ENCODE data around the gene CNGA3. TPM values are rescaled to one million over a fixed set of nuclear protein-coding genes. Genes with fewer than 3 reads are reported as not detected.

The CNGA3 gene
- total RNA-seq, 1 experiment from 2014 or later, result not detected

DNA sequence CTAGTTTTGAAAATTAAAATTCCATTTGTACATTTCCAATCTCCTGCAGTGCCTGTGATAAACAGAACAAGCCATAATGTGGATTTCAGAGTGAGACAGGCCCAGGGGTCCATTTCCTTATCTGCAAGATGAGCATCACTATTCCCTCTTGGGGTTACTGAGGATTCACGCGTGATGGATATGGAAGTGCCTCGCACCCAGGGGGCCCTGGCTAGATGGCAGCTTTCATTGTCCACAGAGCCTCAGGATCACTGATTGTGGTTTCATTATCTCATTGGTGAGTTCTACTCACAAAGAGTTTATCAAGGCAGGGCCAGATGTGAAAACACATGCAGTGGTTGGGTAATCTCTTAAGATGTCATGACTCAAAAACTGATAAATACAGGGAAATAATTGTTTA, 11.6 kb downstream of the CNGA3 start:
- ChIA-PET POLR2A (ENCODE audit: unreplicated experiment) (no interaction called here), CTCF (no interaction called here)
- Histone ChIP-seq H3K27ac (ENCODE audit: low read length) (peak overlapping the region; percentile 81), H3K27me3 (ENCODE audit: low read length) (no peaks in the 10 kb centered on the region), H3F3A (ENCODE audit: low read length, unreplicated experiment) (no peaks in the 10 kb centered on the region), H3K9me3 (ENCODE audit: low read length) (no peaks in the 10 kb centered on the region), H3K79me2 (ENCODE audit: low read length) (no peaks in the 10 kb centered on the region), H3K4me3 (ENCODE audit: low read length) (no peak overlapping the region), H2AFZ (ENCODE audit: low read length) (no peak overlapping the region), H4K20me1 (ENCODE audit: low read length) (no peaks in the 10 kb centered on the region), H3K9me2 (replicated peaks; ENCODE audit: low read length) (no peaks in the 10 kb centered on the region), H3K4me1 (ENCODE audit: insufficient read depth, low read length) (peaks cover 31% of the 10 kb centered on the region), H3K4me2 (ENCODE audit: low read length) (no peak overlapping the region; the same call in 1 of the 2 replicates), H3K9ac (ENCODE audit: low read length) (peak overlapping the region; percentile 56; the same call in 1 of the 2 replicates), H3K36me3 (ENCODE audit: low read depth, low read length) (no peaks in the 10 kb centered on the region)
- no TSS peak for BruUV-seq (replicated peaks)
- ATAC-seq (no peak), DNase-seq (no peak)
- intact Hi-C loops (cut with micrococcal nuclease), result loop anchor here (10.0 kb wide), 1 partner anchor 63 kb away; no protein-coding TSS in a partner anchor
- TF ChIP-seq EZH2 (IDR thresholded peaks at IDR 0.05; ENCODE audit: low read length, unreplicated experiment), result no peak
- TF ChIP-seq EZH2phosphoT487 (IDR thresholded peaks at IDR 0.05; ENCODE audit: borderline replicate concordance, low read length), result no peak
- TF ChIP-seq, protein P1, sequence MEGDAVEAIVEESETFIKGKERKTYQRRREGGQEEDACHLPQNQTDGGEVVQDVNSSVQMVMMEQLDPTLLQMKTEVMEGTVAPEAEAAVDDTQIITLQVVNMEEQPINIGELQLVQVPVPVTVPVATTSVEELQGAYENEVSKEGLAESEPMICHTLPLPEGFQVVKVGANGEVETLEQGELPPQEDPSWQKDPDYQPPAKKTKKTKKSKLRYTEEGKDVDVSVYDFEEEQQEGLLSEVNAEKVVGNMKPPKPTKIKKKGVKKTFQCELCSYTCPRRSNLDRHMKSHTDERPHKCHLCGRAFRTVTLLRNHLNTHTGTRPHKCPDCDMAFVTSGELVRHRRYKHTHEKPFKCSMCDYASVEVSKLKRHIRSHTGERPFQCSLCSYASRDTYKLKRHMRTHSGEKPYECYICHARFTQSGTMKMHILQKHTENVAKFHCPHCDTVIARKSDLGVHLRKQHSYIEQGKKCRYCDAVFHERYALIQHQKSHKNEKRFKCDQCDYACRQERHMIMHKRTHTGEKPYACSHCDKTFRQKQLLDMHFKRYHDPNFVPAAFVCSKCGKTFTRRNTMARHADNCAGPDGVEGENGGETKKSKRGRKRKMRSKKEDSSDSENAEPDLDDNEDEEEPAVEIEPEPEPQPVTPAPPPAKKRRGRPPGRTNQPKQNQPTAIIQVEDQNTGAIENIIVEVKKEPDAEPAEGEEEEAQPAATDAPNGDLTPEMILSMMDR (conservative IDR thresholded peaks at IDR 0.05; ENCODE audit: low read depth, low read length), result no peak

DNA sequence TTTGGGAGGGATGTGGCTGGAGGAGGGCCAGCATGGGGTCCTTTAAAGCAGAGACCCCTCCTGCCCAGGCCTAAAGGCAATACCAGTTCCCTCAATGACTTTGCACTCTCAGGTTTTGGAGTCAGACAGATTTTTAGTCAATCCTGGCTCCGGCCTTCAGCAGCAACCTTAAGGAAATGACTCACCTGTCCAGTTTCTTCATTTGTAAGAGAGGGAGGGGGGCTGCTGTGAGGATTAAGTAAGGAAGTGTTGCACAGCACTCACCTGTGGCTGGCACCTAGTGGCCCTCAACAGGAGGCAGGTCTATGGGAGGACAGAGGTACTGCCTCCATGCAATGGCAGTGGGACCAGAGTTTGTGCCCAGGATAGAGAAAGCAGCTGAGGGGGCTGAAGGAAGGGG, 13.7 kb downstream of the CNGA3 start:
- POLR2A ChIA-PET (ENCODE audit: unreplicated experiment), result no interaction called here
- intact Hi-C loops (cut with micrococcal nuclease), result loop anchor here (10.0 kb wide), 1 partner anchor 65 kb away; no protein-coding TSS in a partner anchor
- CTCF ChIA-PET, result no interaction called here
- H3K9ac ChIP-seq (ENCODE audit: low read length), result peak overlapping the region; percentile 64
- H3K4me2 ChIP-seq (ENCODE audit: low read length), result peak overlapping the region; percentile 54
- peak overlapping the region; percentile 75 for H3K27ac ChIP-seq (ENCODE audit: low read length)
- no peaks in the 10 kb centered on the region for H3K79me2 ChIP-seq (ENCODE audit: low read length)
- no TSS peak for BruUV-seq (replicated peaks)
- H3K36me3 ChIP-seq (ENCODE audit: low read depth, low read length), result no peaks in the 10 kb centered on the region
- H3K4me1 ChIP-seq (ENCODE audit: insufficient read depth, low read length), result peaks cover 31% of the 10 kb centered on the region
- no peaks in the 10 kb centered on the region for H3K9me2 ChIP-seq (replicated peaks; ENCODE audit: low read length)
- peak; percentile 53 for ATAC-seq
- no peaks in the 10 kb centered on the region for H3K9me3 ChIP-seq (ENCODE audit: low read length)
- no peak overlapping the region for H3K4me3 ChIP-seq (ENCODE audit: low read length)
- H4K20me1 ChIP-seq (ENCODE audit: low read length), result no peaks in the 10 kb centered on the region
- DNase-seq, result peak; percentile 82
- H3K27me3 ChIP-seq (ENCODE audit: low read length), result no peaks in the 10 kb centered on the region
- TF ChIP-seq, protein P1 (conservative IDR thresholded peaks at IDR 0.05; ENCODE audit: low read depth, low read length), result peak; percentile 16; the same call in 1 of the 2 replicates
- no peak for TF ChIP-seq EZH2 (IDR thresholded peaks at IDR 0.05; ENCODE audit: low read length, unreplicated experiment)
- TF ChIP-seq EZH2phosphoT487 (IDR thresholded peaks at IDR 0.05; ENCODE audit: borderline replicate concordance, low read length), result no peak
- peak overlapping the region; percentile 51; the same call in 1 of the 2 replicates for H2AFZ ChIP-seq (ENCODE audit: low read length)
- H3F3A ChIP-seq (ENCODE audit: low read length, unreplicated experiment), result no peaks in the 10 kb centered on the region

DNA sequence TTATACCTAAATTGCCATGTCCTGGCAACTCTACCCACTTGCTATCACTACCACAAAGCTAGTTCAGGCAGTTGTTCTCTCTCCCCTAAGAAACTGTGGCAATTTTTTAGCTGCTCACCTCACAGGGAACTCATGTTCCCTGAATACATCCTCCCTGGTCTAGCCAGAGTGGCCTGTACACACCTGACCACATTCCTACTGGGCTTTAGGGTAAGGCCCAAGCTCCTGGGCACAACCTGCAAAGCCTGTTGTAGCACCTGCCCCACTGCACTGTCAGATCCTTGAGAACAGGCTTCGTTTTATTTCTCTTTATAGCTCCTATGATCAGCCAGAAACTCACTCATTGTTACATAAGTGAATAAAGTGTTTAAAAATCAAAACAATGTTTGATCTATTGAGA, 21.5 kb downstream of the CNGA3 start:
- no peak for ATAC-seq
- TF ChIP-seq EZH2phosphoT487 (IDR thresholded peaks at IDR 0.05; ENCODE audit: borderline replicate concordance, low read length) (no peak), EZH2 (IDR thresholded peaks at IDR 0.05; ENCODE audit: low read length, unreplicated experiment) (no peak)
- TF ChIP-seq, protein P1 (conservative IDR thresholded peaks at IDR 0.05; ENCODE audit: low read depth, low read length), result no peak
- intact Hi-C loops (cut with micrococcal nuclease), result no loop called here
- Histone ChIP-seq H3K9me2 (replicated peaks; ENCODE audit: low read length) (no peaks in the 10 kb centered on the region), H3K79me2 (ENCODE audit: low read length) (no peaks in the 10 kb centered on the region), H3K4me1 (ENCODE audit: insufficient read depth, low read length) (no peaks in the 10 kb centered on the region), H3K9ac (ENCODE audit: low read length) (no peak overlapping the region), H3K4me3 (ENCODE audit: low read length) (no peak overlapping the region), H3K4me2 (ENCODE audit: low read length) (no peak overlapping the region), H3K27ac (ENCODE audit: low read length) (no peak overlapping the region), H4K20me1 (ENCODE audit: low read length) (no peaks in the 10 kb centered on the region), H3K9me3 (ENCODE audit: low read length) (peaks cover 17% of the 10 kb centered on the region), H3K36me3 (ENCODE audit: low read depth, low read length) (no peaks in the 10 kb centered on the region), H2AFZ (ENCODE audit: low read length) (no peak overlapping the region), H3F3A (ENCODE audit: low read length, unreplicated experiment) (no peaks in the 10 kb centered on the region), H3K27me3 (ENCODE audit: low read length) (no peaks in the 10 kb centered on the region)
- POLR2A ChIA-PET (ENCODE audit: unreplicated experiment), result no interaction called here
- no peak for DNase-seq
- CTCF ChIA-PET, result no interaction called here
- no TSS peak for BruUV-seq (replicated peaks)

All from PC-3 (cell line).